GM19025 (cell line): ENCODE measurements around the gene MT1A.

Source experiments
- ATAC-seq: cut with Tn5 transposase; IDR thresholded peaks from one replicate; pipeline ENCODE4 v1.9.1; 2021; ENCODE audit warnings: mild to moderate bottlenecking, low read depth, moderate library complexity; ENCODE audit not compliant: unreplicated experiment

MT1A gene

DNA sequence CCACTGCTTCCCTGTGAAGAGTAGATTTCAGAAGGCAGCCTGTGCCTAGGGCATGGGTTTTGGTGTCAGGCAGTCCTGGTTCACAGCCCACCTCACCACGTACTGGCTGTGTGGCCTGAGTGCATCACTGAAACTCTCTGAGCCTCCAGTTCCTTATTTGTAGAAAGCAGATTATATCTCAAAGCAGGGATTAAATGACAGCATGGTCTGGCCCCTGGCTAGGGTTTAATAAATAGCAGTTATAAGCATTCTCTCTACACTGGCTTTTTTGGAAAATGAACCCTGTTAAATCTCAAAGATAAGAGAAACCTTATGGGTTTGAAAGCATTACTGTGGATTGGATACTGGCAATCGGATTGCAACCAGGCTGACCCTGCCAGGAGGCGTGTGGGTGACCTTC lies 8.9 kb upstream of the MT1A start:
- no peak for ATAC-seq

DNA sequence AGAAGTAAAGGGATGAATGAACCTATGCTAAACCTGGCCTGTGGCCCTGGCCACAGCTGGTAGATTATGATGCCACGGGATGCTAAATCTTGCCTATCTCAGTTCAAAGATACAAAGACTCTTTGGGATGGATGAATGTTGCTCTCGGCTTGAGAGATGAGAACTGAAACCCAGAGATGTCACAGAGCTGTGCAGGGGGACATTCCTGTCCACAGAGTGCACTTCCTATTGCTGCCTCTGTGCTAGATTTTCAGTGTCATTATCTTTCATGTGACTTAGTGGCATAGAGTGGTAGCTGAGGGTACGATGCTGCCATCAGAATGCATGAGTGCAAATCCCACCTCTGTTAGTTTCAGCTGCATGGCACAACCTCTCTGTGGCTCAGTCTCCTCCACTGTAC lies 8.3 kb upstream of the MT1A start:
- peak; percentile 79 for ATAC-seq

DNA sequence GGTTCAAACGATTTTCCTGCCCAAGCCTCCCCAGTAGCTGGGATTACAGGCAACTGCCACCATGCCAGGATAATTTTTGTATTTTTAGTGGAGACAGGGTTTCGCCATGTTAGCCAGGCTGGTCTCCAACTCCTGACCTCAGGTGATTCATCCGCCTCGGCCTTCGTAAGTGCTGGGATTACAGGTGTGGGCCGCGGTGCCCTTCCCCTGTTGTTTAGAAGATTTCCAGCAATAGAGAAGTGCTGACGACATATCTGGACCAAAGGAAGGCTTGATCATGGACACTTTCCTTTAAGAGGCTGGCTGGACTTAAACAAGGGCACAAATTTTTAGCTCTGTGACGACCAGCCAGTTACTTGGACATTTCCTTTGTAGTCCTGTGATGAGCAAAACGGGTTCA lies 7.3 kb upstream of the MT1A start:
- no peak for ATAC-seq

- ATAC-seq = no peak
Observed at GRCh38 chr16:56631832-56632155, 6.7 kb upstream of the MT1A start.

DNA sequence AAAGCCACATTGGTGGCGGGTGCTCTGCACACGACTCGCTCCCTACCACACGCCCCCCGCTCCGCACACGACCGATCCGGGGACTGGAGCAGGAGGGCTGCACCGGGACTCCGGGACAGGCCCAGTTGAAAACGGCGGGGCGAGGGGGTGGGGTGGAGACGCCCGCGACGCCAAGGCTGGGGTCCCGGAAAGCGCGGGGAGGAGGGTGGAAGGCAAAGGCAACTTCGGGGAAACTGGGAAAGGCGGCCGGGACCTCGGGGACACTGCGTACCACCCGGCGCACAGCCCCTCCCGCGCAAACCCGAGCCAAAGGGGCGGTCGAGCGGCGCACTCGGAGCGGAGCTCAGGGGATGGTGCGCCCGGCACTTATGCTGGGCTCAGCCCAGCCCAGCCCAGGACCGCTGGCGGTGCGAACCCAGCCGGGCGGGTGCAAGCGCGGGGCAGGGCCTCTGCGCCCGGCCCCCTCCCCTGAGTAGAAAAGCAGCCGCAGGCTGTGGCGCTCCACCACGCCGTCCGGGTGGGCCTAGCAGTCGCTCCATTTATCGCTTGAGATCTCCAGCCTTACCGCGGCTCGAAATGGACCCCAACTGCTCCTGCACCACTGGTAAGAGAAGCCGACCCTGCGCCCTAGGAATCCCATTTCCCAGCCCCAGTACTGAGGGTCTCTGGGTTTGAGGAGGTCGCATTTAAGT lies 6.2 kb upstream of the MT1A start, which contains the start of gene MT1M:
Gene MT1M, plus strand, starts transcription at position 504 of the 692 bp plus-strand sequence. Its CDS starts 73 bp downstream, at position 577.
- ATAC-seq = no peak

DNA sequence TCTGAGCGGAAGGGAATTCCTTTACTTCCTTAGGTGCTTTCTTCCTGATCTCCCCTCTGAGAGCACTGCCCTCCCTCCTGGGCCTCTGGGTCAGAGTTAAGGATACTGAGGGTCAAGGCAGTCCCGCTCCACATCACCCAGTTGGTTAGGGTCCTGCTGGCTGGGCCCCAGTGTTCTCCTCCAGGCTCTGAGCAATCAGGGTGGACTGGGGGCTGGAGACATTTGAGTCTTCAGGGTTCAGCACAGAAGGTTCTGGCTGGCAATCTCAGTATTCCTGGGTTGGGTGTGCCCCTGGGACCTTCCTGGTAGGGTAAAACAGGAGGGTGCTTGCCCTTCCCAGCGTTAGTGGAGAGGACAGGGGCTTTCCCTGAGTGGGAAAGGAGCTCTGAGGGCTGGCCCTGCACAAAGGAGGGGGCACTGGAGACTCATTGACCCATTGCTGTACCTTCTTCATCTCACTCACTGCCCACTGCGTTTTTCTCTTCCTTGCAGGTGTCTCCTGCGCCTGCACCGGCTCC lies 5.6 kb upstream of the MT1A start:
- no peak for ATAC-seq

DNA sequence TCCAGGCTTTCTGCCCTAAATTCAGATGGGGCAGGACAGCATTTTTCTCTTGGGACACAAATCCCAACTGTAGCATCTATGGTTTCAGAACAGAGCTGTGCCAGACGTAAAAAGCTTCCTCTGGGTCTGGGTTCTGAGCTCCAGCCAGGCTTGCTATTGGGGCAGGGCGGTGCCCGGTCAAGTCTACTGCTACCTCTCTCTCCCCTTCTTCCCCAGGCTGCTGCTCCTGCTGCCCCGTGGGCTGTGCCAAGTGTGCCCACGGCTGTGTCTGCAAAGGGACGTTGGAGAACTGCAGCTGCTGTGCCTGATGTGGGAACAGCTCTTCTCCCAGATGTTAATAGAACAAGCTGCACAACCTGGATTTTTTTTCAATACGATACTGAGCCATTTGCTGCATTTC lies 4.9 kb upstream of the MT1A start:
- ATAC-seq = no peak

GRCh38 chr16:56634715-56635440 lies 3.6 kb upstream of the MT1A start:
- ATAC-seq = no peak

DNA sequence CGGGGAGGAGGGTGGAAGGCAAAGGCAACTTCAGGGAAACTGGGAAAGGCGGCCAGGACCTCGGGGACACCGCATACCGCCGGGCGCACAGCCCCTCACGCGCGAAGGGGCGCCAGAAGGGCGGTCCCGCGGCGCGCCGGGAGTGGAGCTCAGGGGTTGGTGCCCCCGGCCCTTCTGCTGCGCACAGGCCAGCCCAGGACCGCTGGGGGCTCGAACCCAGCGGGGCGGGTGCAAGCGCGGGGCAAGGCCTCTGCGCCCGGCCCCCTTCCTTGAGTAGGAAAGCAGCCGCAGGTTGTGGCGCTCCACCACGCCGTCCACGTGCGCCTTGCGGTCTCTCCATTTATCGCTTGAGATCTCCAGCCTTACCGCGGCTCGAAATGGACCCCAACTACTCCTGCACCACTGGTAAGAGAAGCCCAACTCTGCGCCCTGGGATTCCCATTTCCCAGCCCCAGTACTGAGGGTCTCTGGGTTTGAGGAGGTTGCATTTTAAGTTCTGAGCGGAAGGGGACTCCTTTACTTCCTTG lies 3.0 kb upstream of the MT1A start:
- no peak for ATAC-seq

- no peak for ATAC-seq
Observed at GRCh38 chr16:56636616-56637413, 1.7 kb upstream of the MT1A start.

GRCh38 chr16:56639045-56639444 lies 579 bp downstream of the MT1A start:
- ATAC-seq = no peak

DNA sequence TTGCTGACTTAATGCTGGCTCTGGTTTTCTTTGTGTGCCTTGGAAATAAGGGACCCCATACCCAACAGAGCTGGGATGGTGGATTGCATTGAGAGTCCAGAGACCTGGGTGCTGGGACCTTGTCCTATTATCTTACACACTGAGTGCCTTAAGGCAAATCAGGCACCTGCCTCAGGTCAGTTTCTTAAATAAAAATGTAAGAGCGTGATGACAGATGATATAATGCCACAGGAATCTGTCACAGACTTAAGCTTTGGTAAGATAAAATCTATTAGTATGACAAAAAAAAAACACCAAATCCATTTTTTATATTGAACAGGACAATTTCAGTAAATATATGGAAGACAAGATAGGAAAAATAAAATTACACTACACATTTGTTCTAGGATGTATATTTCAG lies 1.6 kb downstream of the MT1A start:
- ATAC-seq = no peak

- ATAC-seq = no peak
Observed at GRCh38 chr16:56641166-56641565, 2.7 kb downstream of the MT1A start.

DNA sequence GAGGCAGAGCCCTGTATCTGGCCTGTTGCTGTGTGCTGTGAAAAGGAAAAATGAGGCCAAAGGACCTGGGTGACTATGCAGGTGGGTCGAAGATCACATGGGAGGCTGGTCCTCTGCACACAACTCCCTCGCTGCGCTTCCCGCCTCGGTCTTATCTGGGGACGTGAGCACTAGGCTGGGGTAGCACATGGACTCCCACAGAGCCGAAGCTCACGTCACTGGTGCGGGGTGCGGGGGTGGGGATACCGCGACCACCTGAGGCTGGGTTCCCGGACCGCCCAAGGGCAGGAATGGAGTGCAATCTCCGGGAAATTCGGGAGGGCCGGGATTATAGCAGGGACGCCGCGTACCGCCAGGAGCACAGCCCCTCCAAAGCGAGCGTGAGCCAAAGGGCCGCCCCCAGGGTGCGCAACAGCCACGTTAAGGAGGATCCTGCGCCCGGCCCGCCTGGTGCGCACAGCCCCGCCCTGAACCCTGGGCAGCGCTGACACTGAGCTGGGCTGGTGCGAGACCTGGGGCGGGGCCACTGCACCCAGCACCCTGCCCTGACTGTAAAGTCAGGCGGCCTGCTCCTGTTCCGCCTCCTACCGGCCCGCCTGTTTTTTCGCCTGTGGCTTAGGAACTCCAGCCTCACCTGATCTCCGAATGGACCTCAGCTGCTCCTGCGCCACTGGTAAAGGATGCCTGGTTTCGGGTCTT lies 4.8 kb downstream of the MT1A start:
- ATAC-seq = no peak

DNA sequence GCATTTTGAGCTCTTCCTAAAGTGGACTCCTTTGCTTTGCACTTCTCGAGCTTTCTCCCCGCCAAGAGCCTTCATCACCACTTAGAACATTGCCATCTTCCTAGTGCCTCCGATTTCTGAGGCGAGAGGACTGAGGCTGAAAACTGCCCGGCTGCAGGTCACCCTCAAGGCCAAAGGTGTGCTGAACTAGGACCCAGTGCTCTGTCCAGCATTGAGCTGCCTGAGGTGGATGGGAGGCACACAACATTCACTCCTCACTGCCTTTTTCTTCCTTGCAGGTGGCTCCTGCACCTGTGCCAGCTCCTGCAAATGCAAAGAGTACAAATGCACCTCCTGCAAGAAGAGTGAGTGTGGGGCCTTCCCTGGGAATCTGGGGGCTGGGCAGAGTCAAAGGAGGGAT lies 5.4 kb downstream of the MT1A start:
- ATAC-seq = no peak

DNA sequence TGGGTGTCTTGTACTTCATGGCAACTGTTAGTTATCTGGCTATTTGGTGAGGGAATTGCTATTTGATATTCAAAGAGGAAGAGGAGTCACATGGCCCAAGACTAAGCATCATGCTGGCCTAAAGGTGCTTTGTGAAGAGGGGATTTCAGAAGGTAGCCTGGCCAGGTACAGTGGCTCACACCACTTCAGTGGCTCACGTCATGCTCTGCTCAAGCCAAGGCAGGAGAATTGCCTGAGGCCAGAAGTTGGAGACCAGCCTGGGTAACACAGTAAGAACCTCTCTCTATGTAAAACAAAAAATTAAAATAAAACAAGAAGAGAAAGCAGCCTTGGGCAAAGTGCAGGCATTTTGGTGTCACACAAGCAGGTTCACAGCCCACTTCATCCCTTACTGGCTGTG lies 6.8 kb downstream of the MT1A start:
- no peak for ATAC-seq

DNA sequence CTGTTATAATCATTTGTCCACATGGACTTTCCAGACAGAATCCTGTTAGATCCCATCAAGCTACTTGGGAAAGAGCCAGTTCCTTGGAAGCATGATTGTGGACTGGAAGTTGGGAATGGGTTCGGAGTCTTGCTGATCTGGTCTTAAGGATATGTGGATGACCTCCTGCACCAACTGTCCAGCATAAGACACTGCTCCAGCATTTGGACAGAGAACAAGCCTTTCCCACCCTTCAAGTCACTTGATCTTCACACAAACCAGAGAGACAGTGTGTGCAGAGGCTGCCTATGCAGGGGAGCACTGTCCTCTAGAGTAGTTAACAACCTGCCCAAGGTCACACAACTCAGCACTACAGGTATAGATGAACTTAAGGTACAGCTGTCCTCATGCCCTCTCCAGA lies 7.4 kb downstream of the MT1A start:
- ATAC-seq = no peak

GRCh38 chr16:56647641-56648431 lies 9.4 kb downstream of the MT1A start:
- ATAC-seq = no peak

- no peak for ATAC-seq
Observed at GRCh38 chr16:56649271-56649670, 10.8 kb downstream of the MT1A start.

DNA sequence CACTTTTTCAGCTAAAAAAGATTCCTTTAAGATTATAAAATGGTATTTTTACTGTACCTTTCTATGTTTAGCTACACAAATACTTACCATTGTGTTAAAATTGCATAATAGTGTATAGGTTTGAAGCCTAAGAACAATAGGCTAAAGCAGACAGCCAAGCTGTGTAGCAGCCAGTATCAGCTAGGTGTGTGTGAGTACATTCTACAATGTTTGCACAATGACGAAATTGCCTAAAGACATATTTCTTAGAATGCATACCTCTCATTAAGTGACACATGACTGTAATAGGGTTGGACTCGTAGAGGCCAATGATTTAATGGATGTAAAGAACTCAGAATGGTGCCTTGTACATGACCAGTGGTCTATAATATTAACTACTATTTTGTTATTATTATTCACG lies 11.4 kb downstream of the MT1A start:
- no peak for ATAC-seq
